Measurements from ENCODE around the gene STK24. TPM values are rescaled to one million over a fixed set of nuclear protein-coding genes. Genes with fewer than 3 reads are reported as not detected.

STK24 gene
- total RNA-seq, 1 donor from 2014 or later, result 139 TPM

- DNase-seq (ENCODE audit: low spot score), result no peak
- Mint-ChIP-seq H3K27ac (no peak overlapping the region), H3K4me3 (no peak overlapping the region), H3K9me3 (no peaks in the 10 kb centered on the region), H3K4me1 (ENCODE audit: low read depth) (peaks cover under 1% of the 10 kb centered on the region), H3K27me3 (ENCODE audit: insufficient read depth) (no peaks in the 10 kb centered on the region), H3K36me3 (ENCODE audit: low read depth) (no peaks in the 10 kb centered on the region)
- intact Hi-C loops (cut with micrococcal nuclease), result no loop called here
These were observed 170.5 kb downstream of the STK24 start for GRCh38 chr13:98406427-98406826.

DNA sequence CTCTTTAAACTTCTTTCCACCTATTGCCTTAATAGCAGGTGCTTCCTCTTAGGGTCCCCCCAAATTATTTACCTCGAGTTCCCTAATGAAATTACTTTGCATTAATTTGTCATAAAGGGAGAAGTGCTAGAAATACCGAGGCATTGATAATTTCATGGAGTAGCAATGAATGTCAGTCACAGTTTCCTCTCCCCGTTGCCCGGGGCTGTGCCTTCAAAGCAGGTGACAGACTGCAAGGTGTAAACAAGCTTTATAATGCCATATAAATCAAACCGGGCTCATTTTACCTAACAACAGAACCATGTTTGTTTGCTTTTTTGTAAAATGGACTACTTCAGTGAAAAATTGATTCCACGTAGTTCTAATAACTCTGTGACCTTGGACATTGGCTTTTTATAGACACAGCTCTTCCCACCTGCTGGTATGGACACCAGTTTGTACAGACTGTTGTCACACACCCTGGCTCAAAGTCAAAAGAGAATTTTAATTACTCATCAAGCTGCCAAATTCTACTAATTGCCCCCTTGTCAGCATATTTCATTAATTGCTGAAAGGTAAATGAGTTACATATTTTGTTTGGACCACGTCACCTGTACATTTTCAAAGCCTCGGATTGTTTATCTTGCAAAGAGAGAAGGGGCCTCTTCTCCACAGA lies 171.1 kb downstream of the STK24 start:
- intact Hi-C loops (cut with micrococcal nuclease), result no loop called here
- no peaks in the 10 kb centered on the region for H3K9me3 Mint-ChIP-seq
- H3K36me3 Mint-ChIP-seq (ENCODE audit: low read depth), result no peaks in the 10 kb centered on the region
- H3K4me1 Mint-ChIP-seq (ENCODE audit: low read depth), result no peaks in the 10 kb centered on the region
- H3K27ac Mint-ChIP-seq, result no peak overlapping the region
- no peak for DNase-seq (ENCODE audit: low spot score)
- no peak overlapping the region for H3K4me3 Mint-ChIP-seq
- no peaks in the 10 kb centered on the region for H3K27me3 Mint-ChIP-seq (ENCODE audit: insufficient read depth)

DNA sequence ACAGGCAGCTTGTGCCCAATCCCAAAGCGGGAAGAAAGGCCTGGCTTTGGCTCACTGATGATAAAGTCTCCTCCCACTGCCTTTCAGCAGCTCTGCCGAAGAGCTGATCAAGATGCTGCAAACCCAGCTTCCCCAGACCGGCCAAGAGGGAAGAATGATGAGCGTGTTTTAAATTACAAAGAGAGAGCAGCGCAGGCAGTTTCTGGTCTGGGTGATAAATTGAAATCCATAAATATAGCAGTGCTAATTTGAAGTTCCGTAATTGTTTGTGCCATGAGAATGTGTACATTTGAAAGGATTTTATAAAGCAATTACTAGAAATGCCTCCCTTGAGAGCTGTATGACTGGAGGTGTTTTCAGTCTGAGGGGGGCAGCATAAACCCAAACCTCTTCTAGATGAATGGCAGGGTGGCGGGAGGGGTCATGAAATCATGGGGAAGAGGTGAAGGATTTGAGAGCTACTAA lies 171.8 kb downstream of the STK24 start:
- Mint-ChIP-seq H3K4me1 (ENCODE audit: low read depth) (no peaks in the 10 kb centered on the region), H3K4me3 (no peak overlapping the region), H3K9me3 (no peaks in the 10 kb centered on the region), H3K36me3 (ENCODE audit: low read depth) (no peaks in the 10 kb centered on the region), H3K27ac (no peak overlapping the region), H3K27me3 (ENCODE audit: insufficient read depth) (no peaks in the 10 kb centered on the region)
- intact Hi-C loops (cut with micrococcal nuclease), result no loop called here
- DNase-seq (ENCODE audit: low spot score), result no peak

- H3K27ac Mint-ChIP-seq, result no peak overlapping the region
- H3K36me3 Mint-ChIP-seq (ENCODE audit: low read depth), result no peaks in the 10 kb centered on the region
- H3K4me1 Mint-ChIP-seq (ENCODE audit: low read depth), result no peaks in the 10 kb centered on the region
- DNase-seq (ENCODE audit: low spot score), result no peak
- H3K4me3 Mint-ChIP-seq, result no peak overlapping the region
- intact Hi-C loops (cut with micrococcal nuclease), result no loop called here
- no peaks in the 10 kb centered on the region for H3K27me3 Mint-ChIP-seq (ENCODE audit: insufficient read depth)
- H3K9me3 Mint-ChIP-seq, result no peaks in the 10 kb centered on the region
These were observed 173.8 kb downstream of the STK24 start for GRCh38 chr13:98403076-98403475.

- Mint-ChIP-seq H3K9me3 (no peaks in the 10 kb centered on the region), H3K36me3 (ENCODE audit: low read depth) (no peaks in the 10 kb centered on the region)
- intact Hi-C loops (cut with micrococcal nuclease), result no loop called here
These were observed 175.0 kb downstream of the STK24 start for GRCh38 chr13:98401934-98402333.

DNA sequence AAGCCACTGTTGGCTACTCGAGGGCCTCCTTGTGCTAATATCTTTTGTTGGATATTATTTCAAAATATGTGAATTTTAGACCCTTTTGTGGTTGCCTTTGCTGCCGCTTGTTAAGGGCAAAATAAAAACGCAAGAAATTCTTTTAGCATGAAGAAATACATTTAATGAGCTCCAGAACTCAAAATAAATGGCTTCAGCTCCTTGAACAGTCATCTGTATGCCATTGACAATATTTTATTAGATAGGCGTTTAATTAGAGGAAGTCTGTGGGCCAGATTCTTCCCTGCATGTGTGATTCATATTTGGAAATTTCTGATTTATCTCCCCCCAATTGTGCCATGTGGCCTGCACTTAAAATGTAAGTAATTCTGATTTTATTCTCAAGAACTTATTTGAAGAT lies 177.2 kb downstream of the STK24 start:
- H3K27me3 Mint-ChIP-seq (ENCODE audit: insufficient read depth), result peaks cover 4% of the 10 kb centered on the region
- no peaks in the 10 kb centered on the region for H3K4me1 Mint-ChIP-seq (ENCODE audit: low read depth)
- no peak overlapping the region for H3K27ac Mint-ChIP-seq
- H3K9me3 Mint-ChIP-seq, result no peaks in the 10 kb centered on the region
- DNase-seq (ENCODE audit: low spot score), result no peak
- no peaks in the 10 kb centered on the region for H3K36me3 Mint-ChIP-seq (ENCODE audit: low read depth)
- H3K4me3 Mint-ChIP-seq, result no peak overlapping the region
- intact Hi-C loops (cut with micrococcal nuclease), result no loop called here

More at GRCh38 chr13:98401934-98402333, 175.0 kb downstream of the STK24 start:
- Mint-ChIP-seq H3K4me3 (no peak overlapping the region), H3K27me3 (ENCODE audit: insufficient read depth) (peaks cover 3% of the 10 kb centered on the region), H3K4me1 (ENCODE audit: low read depth) (no peaks in the 10 kb centered on the region), H3K27ac (no peak overlapping the region)
- DNase-seq (ENCODE audit: low spot score), result no peak

DNA sequence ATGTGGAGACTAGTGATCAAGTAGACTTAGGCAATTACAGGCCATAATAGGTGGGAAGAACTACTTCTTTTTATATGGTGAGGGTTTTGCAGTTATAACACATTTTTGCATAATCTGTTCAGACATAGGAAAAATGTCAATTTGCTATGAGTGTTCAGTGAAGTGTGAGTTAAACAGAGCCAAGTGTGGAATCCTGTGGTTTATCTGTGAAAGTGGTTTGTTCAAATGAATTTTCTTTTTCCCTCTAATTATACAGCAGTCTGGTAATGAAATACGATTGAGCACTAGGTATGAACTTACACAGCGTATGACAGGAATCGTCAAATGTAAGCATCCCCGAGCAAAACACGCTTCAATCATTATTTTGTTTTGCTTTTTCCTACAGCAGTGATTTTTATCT lies 178.3 kb downstream of the STK24 start:
- Mint-ChIP-seq H3K27me3 (ENCODE audit: insufficient read depth) (peaks cover 4% of the 10 kb centered on the region), H3K36me3 (ENCODE audit: low read depth) (no peaks in the 10 kb centered on the region), H3K4me3 (no peak overlapping the region), H3K27ac (no peak overlapping the region), H3K4me1 (ENCODE audit: low read depth) (no peaks in the 10 kb centered on the region), H3K9me3 (no peaks in the 10 kb centered on the region)
- DNase-seq (ENCODE audit: low spot score), result no peak
- intact Hi-C loops (cut with micrococcal nuclease), result no loop called here

DNA sequence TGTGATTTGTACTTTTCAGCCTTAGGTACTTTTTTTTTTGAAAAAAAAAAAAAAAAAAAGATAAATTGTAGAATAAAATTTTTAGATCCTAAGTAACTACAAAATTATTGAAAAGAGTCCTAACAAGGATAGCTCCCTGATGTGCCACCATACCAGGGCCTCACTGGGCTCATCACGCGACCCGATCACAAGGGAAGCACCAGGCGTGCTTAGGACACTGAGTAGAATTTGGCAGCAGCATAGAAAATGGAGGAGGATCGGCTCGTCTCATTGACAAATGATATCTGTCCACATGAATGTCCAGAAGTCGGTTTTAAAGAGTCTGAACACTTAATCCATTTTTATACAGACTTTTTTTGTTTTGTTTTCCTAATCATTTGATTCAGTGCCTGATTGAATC lies 179.0 kb downstream of the STK24 start:
- intact Hi-C loops (cut with micrococcal nuclease), result no loop called here
- Mint-ChIP-seq H3K4me3 (no peak overlapping the region), H3K27me3 (ENCODE audit: insufficient read depth) (peaks cover 4% of the 10 kb centered on the region), H3K36me3 (ENCODE audit: low read depth) (no peaks in the 10 kb centered on the region), H3K4me1 (ENCODE audit: low read depth) (no peaks in the 10 kb centered on the region), H3K9me3 (no peaks in the 10 kb centered on the region), H3K27ac (no peak overlapping the region)
- DNase-seq (ENCODE audit: low spot score), result no peak

GRCh38 chr13:98397221-98397620 lies 179.7 kb downstream of the STK24 start:
- no peak for DNase-seq (ENCODE audit: low spot score)
- no peak overlapping the region for H3K4me3 Mint-ChIP-seq
- peaks cover 4% of the 10 kb centered on the region for H3K27me3 Mint-ChIP-seq (ENCODE audit: insufficient read depth)
- H3K36me3 Mint-ChIP-seq (ENCODE audit: low read depth), result no peaks in the 10 kb centered on the region
- no peak overlapping the region for H3K27ac Mint-ChIP-seq
- intact Hi-C loops (cut with micrococcal nuclease), result no loop called here
- no peaks in the 10 kb centered on the region for H3K4me1 Mint-ChIP-seq (ENCODE audit: low read depth)
- H3K9me3 Mint-ChIP-seq, result no peaks in the 10 kb centered on the region

- no peak for DNase-seq (ENCODE audit: low spot score)
- intact Hi-C loops (cut with micrococcal nuclease), result no loop called here
- H3K27me3 Mint-ChIP-seq (ENCODE audit: insufficient read depth), result peaks cover 4% of the 10 kb centered on the region
- no peak overlapping the region for H3K4me3 Mint-ChIP-seq
- H3K4me1 Mint-ChIP-seq (ENCODE audit: low read depth), result no peaks in the 10 kb centered on the region
- no peak overlapping the region for H3K27ac Mint-ChIP-seq
- no peaks in the 10 kb centered on the region for H3K36me3 Mint-ChIP-seq (ENCODE audit: low read depth)
- H3K9me3 Mint-ChIP-seq, result no peaks in the 10 kb centered on the region
These were observed 180.7 kb downstream of the STK24 start for GRCh38 chr13:98396071-98396710.

Other genes starting within 250 kb of the STK24 start
- gene SLC15A1, start 175.6 kb upstream of the STK24 start, total RNA-seq, result not detected in 2 replicates